ENCODE measurements around the gene CNTN1. TPM values are rescaled to one million over a fixed set of nuclear protein-coding genes. Genes with fewer than 3 reads are reported as not detected.

Gene CNTN1
- total RNA-seq, 4 donors from 2014 or later = 44.2 to 65.6 (median 57.6) TPM

- DNase-seq (ENCODE audit: extremely low spot score) = no peak
- no peaks in the 10 kb centered on the region for H3K27me3 ChIP-seq
- no peak overlapping the region for H3K4me3 ChIP-seq
- no peaks in the 10 kb centered on the region for H3K9me3 ChIP-seq
- no peak overlapping the region for H3K27ac ChIP-seq (replicated peaks in 1 of 4)
- WGBS = 76% methylated on average over 2 of the region's 2 CpGs
- H3K36me3 ChIP-seq = no peaks in the 10 kb centered on the region
- TF ChIP-seq EP300 (IDR thresholded peaks at IDR 0.05) (no peak), CTCF (IDR thresholded peaks at IDR 0.05) (no peak), POLR2A (IDR thresholded peaks at IDR 0.05; ENCODE audit: low read depth) (no peak), POLR2AphosphoS5 (IDR thresholded peaks at IDR 0.05) (no peak)
- peaks cover 0 to 17% (median 9%) of the 10 kb centered on the region in 4 donors for H3K4me1 ChIP-seq
- intact Hi-C loops (cut with DNase I) = no loop called here
Measured at GRCh38 chr12:40832668-40833067, 140.4 kb downstream of the CNTN1 start.

GRCh38 chr12:40833818-40834217, 141.6 kb downstream of the CNTN1 start:
- no peak overlapping the region for H3K4me3 ChIP-seq
- no peaks in the 10 kb centered on the region for H3K9me3 ChIP-seq
- H3K27ac ChIP-seq (replicated peaks in 1 of 4) = no peak overlapping the region
- intact Hi-C loops (cut with DNase I) = no loop called here
- TF ChIP-seq POLR2AphosphoS5 (IDR thresholded peaks at IDR 0.05) (no peak), EP300 (IDR thresholded peaks at IDR 0.05) (no peak), POLR2A (IDR thresholded peaks at IDR 0.05; ENCODE audit: low read depth) (no peak), CTCF (IDR thresholded peaks at IDR 0.05) (no peak)
- no peaks in the 10 kb centered on the region for H3K27me3 ChIP-seq
- no peak for DNase-seq (ENCODE audit: extremely low spot score)
- peaks cover 0 to 9% (median 4%) of the 10 kb centered on the region in 4 donors for H3K4me1 ChIP-seq
- WGBS = 88% methylated on average over 2 of the region's 2 CpGs
- no peaks in the 10 kb centered on the region for H3K36me3 ChIP-seq

- H3K9me3 ChIP-seq = no peaks in the 10 kb centered on the region
Measured at GRCh38 chr12:40834321-40834720, 142.1 kb downstream of the CNTN1 start.

GRCh38 chr12:40837891-40838429, 145.7 kb downstream of the CNTN1 start:
- no peak for TF ChIP-seq POLR2AphosphoS5 (IDR thresholded peaks at IDR 0.05)
- TF ChIP-seq EP300 (IDR thresholded peaks at IDR 0.05) = no peak
- no peak for TF ChIP-seq CTCF (IDR thresholded peaks at IDR 0.05)
- TF ChIP-seq POLR2A (IDR thresholded peaks at IDR 0.05; ENCODE audit: low read depth) = no peak
- Histone ChIP-seq H3K9me3 (no peaks in the 10 kb centered on the region), H3K27ac (replicated peaks in 1 of 4) (no peak overlapping the region), H3K27me3 (no peaks in the 10 kb centered on the region), H3K4me3 (no peak overlapping the region), H3K36me3 (no peaks in the 10 kb centered on the region), H3K4me1 (no peaks in the 10 kb centered on the region)
- intact Hi-C loops (cut with DNase I) = no loop called here
- WGBS = 96% methylated on average over 4 of the region's 6 CpGs
- DNase-seq (ENCODE audit: extremely low spot score) = no peak

More at GRCh38 chr12:40834321-40834720, 142.1 kb downstream of the CNTN1 start:
- H3K27ac ChIP-seq (replicated peaks in 1 of 4) = no peak overlapping the region
- WGBS = 76% methylated on average over 5 of the region's 5 CpGs
- H3K4me3 ChIP-seq = no peak overlapping the region
- H3K27me3 ChIP-seq = no peaks in the 10 kb centered on the region
- DNase-seq (ENCODE audit: extremely low spot score) = no peak
- no peaks in the 10 kb centered on the region for H3K36me3 ChIP-seq
- intact Hi-C loops (cut with DNase I) = no loop called here
- TF ChIP-seq POLR2A (IDR thresholded peaks at IDR 0.05; ENCODE audit: low read depth) (no peak), EP300 (IDR thresholded peaks at IDR 0.05) (no peak), POLR2AphosphoS5 (IDR thresholded peaks at IDR 0.05) (no peak), CTCF (IDR thresholded peaks at IDR 0.05) (no peak)
- peaks cover 0 to 9% (median 4%) of the 10 kb centered on the region in 4 donors for H3K4me1 ChIP-seq

GRCh38 chr12:40843495-40843894, 151.3 kb downstream of the CNTN1 start:
- TF ChIP-seq CTCF (IDR thresholded peaks at IDR 0.05) = no peak
- TF ChIP-seq EP300 (IDR thresholded peaks at IDR 0.05) = no peak
- no peak for TF ChIP-seq POLR2AphosphoS5 (IDR thresholded peaks at IDR 0.05)
- no peak for TF ChIP-seq POLR2A (IDR thresholded peaks at IDR 0.05; ENCODE audit: low read depth)
- Histone ChIP-seq H3K4me1 (no peaks in the 10 kb centered on the region), H3K27ac (replicated peaks in 1 of 4) (no peak overlapping the region), H3K9me3 (no peaks in the 10 kb centered on the region), H3K27me3 (no peaks in the 10 kb centered on the region), H3K4me3 (no peak overlapping the region), H3K36me3 (no peaks in the 10 kb centered on the region)
- no peak for DNase-seq (ENCODE audit: extremely low spot score)
- WGBS = 70% methylated on average over 3 of the region's 3 CpGs
- intact Hi-C loops (cut with DNase I) = no loop called here
